Right forelimb (tissue), 1 donor: ENCODE measurements around the gene KIF1A.

Experiments used
- DNase-seq: peaks from one replicate; pipeline ENCODE4 v3.0.0-alpha.2; 2018

The KIF1A gene

GRCh38 chr2:240798327-240798905 is 21.6 kb downstream of the KIF1A start:
- peak; percentile 34 for DNase-seq

DNA sequence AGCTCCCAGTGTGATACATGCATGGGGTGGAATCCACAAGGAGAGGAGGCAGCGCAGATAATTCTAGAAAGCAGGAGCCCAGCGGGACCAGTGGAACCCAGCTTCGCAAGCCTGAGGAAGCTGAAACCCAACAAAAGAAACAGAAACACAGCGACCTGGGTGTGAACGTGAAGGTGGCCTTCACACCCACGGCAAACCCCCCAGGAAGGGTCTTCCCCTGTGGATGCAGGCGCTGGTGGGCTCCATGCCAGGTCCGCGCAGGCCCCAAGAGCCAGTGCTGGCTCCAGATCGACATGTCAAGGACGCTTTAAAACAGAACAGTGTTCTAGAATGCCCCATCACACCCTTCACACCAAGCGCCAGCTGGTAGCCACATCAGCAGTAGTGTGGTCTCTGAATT is 22.1 kb downstream of the KIF1A start:
- DNase-seq: no peak

- no peak for DNase-seq
Measured at GRCh38 chr2:240797500-240797895, 22.5 kb downstream of the KIF1A start.

DNA sequence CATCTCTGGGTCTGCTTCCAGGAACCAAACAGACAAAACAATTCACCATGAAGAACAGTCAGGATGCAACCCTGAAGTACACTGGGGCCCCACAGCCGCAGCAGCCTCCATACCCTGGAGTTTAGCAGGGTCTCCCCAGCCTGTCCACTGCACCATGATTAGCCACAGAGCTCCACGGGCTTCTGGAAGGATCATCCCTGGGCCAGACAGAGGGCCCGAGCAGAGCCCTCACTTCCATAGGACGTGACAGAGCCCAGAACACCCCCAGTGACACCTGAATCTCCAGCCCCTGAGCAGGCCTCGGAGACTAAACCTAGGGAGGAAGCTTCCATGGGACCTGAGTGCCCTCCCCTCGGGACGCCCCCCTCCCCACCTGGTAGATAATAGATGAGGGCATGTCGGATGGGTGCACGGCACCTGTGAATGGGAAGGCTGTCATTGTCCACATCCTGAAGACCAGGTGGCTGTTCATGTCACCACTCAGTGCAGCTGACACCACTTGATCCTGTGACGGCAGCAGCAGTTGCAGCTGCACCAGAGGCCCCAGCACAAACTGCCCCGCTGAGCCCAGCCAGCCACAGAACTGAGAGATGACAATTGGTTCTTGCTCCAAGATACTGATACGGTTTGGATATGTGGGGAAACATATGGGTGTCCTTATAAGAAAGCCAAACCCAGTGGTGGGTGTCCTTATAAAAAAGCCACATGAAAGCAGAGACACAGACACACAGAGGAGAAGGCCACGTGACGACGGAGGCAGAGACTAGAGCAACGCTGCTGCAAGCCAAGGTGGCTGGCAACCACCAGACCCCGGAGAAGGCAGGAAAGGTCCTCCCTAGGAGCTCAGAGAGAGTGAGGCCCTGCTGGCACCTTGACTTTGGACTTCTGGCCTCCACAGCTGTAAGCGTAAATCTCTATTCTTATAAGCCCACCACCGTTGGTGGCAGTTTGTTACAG is 23.2 kb downstream of the KIF1A start:
- DNase-seq: peak; percentile 32

- peak; percentile 34 for DNase-seq
Measured at GRCh38 chr2:240795916-240796510, 24.0 kb downstream of the KIF1A start.

- no peak for DNase-seq
Measured at GRCh38 chr2:240795454-240795853, 24.6 kb downstream of the KIF1A start.

GRCh38 chr2:240794178-240794721 is 25.8 kb downstream of the KIF1A start:
- peak; percentile 35 for DNase-seq

DNA sequence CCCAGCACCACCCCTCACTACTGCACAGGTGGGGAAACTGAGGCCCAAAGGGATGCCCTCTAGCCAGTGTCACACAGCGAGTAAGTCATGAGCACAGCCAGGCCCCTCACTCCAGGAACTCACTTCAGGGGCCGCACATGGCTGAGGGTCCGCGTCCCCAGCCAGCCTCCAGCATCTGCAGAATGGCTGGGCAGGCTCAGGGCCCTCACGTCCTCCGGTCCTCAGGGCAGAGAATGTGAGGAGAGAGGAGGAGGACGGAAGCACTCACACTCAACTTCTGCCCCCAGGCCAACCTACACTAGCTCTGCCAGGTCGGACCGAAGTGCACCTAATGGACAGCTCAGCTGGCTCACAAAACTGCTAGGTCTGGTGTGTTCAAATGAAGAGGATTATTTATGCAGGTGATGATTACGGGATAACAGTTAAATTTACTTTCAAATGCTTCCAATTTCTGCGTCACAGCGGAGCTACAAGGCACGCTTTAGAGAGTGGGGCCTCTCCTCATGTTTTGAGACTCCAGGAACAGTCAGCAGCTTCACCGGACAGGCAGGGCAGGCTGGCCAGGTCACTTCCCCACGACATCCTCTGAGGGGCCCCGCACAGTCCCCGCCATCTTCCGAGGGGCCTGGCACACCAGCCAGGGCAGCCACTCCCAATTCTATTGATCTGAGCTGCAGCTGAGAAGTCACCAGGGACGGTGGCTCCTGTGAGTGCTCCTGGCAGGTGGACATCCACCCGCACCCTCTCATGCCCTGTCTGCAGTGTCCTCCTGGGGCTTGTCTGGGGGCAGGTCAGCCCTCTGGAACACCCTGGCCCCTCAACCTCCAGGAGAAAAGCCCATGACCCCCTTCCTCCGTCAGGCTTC is 26.5 kb downstream of the KIF1A start:
- DNase-seq: peak; percentile 43

- no peak for DNase-seq
Measured at GRCh38 chr2:240792629-240793312, 27.2 kb downstream of the KIF1A start.

DNA sequence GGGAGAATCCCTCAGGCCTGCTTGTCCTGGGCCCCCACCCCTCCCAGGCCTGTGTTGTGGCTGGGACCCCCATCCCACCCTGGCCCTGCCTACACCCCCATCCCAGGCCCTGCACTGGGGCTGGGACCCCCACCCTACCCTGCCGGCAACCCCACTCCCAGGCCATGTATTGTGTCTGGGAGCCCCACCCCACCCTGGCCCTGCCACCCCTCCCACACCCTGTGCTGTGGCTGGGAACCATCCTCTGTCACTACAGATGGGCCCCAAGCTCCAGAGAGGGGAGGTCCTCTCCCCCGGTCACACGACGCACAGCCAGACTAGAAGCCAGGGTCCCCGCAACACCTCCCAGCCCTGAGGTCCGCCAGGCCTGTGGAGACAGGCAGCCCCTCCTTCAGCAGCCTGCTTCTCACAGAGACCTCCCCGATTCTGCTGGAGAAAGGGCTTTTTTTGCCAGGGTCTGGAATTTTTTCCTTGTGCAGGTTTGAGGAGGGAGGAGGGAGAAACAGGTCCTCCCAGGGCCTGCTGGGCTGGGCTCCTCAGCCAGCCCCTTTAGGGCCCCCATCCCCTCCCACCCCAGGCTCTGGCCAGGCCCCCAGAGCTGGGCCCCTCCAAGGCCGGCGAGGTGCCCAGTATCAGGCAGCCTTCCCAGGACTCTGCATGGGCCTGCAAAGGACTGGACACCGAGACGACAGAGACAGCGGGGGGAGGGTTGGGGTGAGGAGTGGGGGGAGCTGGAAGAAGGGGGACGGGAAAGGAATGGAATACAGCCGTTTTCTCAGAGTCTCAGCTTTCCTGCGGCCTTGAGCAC is 28.0 kb downstream of the KIF1A start:
- DNase-seq: peak; percentile 93

- peak; percentile 43 for DNase-seq
Measured at GRCh38 chr2:240791221-240791800, 28.7 kb downstream of the KIF1A start.

DNA sequence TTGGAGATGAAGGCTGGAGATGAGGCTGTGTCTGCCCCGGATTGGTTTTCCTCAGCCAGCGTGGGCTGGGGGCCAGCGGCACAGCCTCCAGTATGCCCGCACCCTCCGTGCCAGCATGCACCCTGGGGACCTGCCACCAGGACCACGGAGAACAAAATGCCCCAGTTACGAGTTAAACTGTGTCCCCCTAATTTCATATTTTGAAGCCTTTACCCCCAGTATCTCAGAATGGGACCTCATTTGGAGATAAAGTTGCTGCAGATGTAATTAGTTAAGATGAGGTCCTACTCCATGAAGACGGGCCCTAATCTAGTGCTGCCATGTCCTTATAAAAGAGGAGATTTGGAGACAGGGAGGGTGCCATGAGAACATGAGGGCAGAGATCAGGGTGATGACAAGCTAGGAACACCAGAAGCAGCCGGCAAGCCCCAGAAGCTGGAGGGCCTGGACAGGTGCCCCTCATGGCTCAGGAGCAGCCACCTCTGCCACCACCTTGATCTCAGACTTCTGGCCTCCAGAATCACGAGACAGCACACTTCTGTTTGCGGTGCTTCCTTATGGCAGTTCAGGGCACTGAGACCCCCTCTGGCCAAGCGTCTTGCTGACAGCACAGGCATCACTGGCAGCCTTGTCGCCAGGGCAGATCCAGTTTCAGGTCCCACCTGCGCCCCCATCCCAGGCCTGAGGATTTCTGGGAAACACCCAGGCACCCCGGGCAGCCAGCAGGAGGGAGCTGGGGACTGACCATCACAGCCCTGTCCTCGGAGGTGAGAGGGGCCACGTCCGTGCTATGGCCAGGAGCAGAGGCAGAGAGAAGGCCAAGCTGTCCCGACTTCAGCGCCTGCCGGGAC is 29.4 kb downstream of the KIF1A start:
- DNase-seq: no peak

GRCh38 chr2:240789501-240790369 is 30.3 kb downstream of the KIF1A start:
- DNase-seq: peak; percentile 37

DNA sequence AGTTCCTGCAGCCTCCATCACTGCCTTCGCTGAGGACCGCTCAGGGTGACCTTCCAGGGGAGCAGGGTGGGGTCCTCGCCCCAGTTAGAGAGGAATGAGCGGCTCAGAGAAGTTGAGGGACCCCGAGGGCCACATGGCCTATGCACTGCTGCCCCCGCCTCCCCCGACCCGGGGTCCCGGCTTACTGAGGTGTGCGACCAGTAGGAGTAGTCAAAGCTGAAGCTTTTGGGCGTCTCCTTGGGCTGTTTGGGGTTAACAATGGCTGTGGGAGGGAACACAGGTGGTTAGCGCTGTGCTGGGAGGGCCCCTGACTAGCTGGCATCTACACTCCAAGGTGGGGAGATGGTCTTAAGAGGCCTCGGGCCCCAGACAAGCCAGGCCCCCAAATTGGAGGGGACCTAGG is 31.0 kb downstream of the KIF1A start:
- peak; percentile 27 for DNase-seq

DNA sequence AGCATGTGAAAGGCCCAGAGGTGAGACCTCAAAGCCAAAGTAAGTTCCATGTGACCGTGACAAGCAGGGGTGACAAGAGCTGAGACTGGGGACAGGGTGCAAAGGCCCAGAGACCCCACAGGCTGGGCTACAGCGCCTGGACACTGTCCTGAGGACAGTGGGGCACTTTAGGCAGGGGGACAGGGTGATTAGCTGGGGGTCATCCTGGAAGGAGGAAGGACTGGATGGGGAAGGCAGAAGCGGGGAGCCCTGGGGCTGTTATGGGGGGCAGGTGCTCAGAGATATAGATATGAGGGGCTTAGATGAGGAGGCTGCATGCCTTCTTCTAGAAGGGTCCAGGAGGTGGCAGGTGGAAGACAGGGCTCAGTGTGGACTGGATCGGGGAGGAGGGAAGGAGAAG is 31.5 kb downstream of the KIF1A start:
- no peak for DNase-seq

GRCh38 chr2:240787521-240788472 is 32.2 kb downstream of the KIF1A start:
- DNase-seq: peak; percentile 38

- peak; percentile 34 for DNase-seq
Measured at GRCh38 chr2:240786871-240787311, 33.1 kb downstream of the KIF1A start.
